Peyer's patch (tissue), 4 donors: ENCODE data around the gene AP3S1.

ENCODE experiments used
- CTCF ChIP-seq, 6 experiments: fragments of 450-650 bp in 4 of 6; fragments of 200-600 bp in 2 of 6; sonication (generic) in 1 of 6; IDR thresholded peaks; one replicate each; pipeline ENCODE4 v1.5.1; 2017 to 2019; ENCODE audit warnings: antibody characterized with exemption in 6 of 6, mild to moderate bottlenecking in 3 of 6, moderate library complexity in 1 of 6
- POLR2A ChIP-seq, 2 donors: fragments of 450-650 bp; IDR thresholded peaks; one replicate each; pipeline ENCODE4 v1.5.1; 2017; ENCODE audit warnings: antibody characterized with exemption in 2 of 2, mild to moderate bottlenecking in 2 of 2, moderate library complexity in 2 of 2

DNA sequence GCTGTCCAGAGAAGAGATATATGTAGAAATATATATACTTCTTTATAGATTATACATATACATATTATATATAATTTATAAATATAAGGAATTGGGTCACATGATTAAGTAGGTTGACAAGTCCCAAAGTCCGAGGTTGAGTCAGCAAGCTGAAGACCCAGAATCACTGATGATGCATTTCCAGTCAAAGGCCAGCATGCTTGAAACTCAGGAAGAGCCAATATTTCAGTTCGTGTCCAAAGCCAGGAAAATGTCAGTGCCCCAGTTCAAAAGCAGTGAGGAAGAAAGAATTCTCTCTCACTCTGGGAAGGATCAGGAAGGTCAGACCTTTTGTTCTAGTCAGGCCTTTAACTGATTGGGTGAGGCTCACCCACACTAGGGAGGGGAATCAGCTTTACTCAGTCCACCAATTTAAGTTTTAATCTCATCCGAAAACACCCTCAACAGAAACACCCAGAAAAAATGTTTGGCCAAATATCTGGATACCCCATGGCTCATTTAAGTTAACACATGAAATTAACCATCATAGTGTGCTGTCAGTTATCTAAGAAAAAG, 78.5 kb downstream of the AP3S1 start:
- TF ChIP-seq CTCF (IDR thresholded peaks at IDR 0.05) (no peak), POLR2A (IDR thresholded peaks at IDR 0.05) (no peak)
